ENCODE measurements around the gene CERT1.
"Not testable (repeated sequence)": the region's sequence is repeated elsewhere in the genome, so short reads cannot be mapped to it uniquely, and the experiment has no call there.

The CERT1 gene

DNA sequence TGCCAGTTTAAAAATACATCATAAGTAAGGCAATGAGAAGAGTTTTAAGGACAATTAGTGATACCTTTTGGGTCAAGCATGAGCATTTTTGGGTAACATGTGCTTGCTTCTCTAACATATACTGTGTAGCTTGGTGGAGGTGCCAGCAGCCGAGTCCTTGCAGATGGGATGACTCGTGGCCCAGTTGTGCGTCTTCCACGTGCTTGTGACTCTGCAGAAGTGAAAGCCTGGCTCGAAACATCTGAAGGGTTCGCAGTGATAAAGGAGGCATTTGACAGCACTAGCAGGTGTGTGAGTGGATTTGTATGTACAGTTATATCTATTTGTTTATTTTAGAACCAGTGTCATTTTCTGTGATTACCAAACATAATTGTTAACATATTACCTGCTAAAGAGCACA, 156.2 kb downstream of the CERT1 start:
- DNase-seq (ENCODE audit: low read depth in 4 of 4, low spot score in 1 of 4), result no peak

DNA sequence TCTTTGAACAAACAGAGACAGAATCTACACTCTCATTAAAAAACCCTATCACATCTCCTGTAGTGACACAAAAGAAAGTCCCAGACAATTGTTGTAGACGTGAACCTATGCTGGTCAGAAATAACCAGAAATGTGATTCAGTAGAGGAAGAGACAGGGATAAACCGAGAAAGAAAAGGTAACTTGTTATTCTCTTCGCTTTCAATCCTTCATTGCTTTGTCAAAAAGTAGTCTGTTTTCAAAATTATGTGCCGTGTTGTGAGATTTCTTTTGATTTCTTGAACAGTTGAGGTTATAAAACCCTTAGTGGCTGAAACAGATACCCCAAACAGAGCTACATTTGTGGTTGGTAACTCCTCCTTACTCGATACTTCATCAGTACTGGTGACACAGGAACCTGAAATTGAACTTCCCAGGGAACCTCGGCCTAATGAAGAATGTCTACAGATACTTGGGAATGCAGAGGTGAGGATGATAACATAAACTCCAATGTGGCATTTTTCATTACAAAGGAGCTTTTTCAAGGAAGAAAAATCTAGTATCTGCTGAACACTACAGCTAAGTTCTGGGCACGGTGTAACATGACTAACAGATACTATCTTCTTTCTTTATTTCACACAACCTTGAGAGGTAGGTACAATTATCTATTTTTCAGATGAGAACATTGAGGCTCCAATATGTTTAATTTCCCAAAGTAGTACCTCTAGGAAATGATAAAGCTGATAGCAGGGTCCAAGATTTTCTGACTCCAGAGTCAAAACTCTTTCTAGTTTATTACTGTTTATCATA, 160.1 kb downstream of the CERT1 start:
- no peak for DNase-seq (ENCODE audit: low read depth in 4 of 4, low spot score in 1 of 4)

DNA sequence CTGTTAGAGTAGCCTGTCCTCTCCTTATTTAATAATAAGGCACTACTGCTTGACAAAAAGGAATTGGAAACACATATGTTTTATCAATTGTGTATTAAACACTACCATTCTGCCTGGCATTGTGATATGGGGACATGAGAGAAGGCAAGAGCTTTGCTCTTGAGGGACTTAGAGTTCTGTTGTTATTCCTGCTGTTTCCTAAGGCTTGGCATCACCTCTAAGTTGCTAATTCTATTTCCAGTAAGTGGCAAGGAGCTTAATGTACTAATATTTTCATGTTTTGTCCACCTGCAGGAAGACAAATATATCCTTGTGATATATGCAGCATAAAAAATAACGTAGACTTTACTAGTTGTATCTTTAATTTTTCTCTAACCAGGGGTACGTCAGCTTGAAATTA, 161.8 kb downstream of the CERT1 start:
- DNase-seq (ENCODE audit: low read depth in 4 of 4, low spot score in 1 of 4), result no peak

DNA sequence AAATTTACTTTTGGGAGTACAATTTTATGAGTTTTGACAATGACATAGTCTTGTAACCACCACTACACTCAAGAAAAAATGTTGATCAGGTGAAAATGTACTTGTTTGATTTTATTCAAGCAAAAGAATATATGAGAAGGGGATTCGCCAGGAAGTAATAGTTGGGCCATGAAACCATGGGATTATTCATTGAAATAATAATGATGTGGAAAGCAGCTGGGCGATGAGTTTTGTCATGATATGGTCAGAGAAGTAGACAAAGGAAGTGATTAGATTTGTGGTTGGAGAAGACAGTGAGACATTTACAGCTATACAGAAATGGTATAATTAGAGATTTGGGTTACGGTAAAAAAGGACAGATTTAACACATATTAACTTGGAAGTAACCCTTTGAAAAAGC, 163.2 kb downstream of the CERT1 start:
- no peak for DNase-seq (ENCODE audit: low read depth in 4 of 4, low spot score in 1 of 4)

DNA sequence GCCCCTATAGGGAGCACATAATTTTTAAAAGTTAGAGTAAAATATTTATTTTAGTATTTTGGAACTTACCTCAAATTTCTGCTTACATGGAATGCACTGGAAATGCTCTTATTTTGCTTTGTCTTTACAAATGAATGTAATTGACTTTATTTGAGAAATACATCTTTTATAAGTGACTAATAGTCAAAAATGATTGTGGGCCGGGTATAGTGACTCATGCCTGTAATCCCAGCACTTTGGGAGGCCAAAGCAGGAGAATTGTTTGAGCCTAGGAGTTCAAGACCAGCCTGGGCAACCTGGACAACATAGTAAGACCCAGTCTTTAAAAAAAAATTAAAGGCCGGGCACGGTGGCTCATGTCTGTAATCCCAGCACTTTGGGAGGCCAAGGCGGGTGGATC, 168.6 kb downstream of the CERT1 start:
- no peak for DNase-seq (ENCODE audit: low read depth in 4 of 4, low spot score in 1 of 4)

DNA sequence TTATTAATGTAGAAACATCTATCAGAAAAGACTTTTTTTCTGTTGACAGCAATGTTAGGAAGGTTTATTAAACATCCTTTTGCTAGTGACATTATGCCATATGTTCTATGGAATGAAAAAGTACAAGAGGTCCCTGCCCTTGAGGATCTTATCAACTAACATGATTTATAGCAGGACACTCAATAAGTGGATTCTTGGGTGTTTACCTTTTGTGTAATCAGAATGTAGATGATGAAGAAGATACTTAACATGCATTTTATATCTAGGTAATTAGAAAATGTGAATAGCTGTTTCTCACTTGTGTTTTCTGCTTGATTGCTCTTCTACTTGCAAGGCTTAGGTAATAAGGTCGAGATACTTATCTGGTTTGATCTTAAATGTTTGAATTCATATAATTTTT, 169.5 kb downstream of the CERT1 start:
- no peak for DNase-seq (ENCODE audit: low read depth in 4 of 4, low spot score in 1 of 4)

DNA sequence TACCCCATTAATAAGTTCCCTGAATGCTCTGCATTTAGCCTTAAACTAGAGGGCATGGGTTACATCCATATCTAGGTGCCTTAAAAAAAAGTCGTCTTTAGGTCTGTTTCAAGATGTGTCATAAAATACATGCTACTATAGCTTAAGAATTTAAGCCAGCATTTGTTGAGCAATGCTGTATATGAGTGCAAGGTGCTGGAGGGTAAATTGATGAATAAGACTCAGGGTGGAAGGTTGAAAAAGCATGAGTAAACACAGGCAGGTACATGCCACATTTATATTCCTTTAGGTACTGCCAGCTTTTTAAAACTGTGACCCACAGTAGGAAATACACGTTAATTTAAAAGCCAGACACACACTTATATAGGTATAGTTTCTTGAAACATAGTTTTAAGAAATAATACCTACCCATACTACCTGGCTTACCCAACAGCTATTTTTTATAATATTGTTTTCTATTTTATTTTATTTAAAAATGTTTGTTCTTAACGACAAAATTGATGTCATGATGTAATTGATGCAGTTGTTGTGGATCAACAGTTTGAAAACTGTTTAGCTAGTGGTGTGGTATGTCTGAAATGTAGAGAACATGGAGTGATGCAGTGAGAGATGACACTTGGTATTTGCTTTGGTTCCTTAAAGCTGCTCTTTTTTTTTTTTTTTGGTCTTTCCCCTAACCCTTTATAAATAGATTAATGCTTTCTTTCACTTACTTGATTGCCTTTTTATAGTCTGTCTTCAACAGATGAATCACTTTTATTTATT, 170.5 kb downstream of the CERT1 start:
- no peak for DNase-seq (ENCODE audit: low read depth in 4 of 4, low spot score in 1 of 4)

DNA sequence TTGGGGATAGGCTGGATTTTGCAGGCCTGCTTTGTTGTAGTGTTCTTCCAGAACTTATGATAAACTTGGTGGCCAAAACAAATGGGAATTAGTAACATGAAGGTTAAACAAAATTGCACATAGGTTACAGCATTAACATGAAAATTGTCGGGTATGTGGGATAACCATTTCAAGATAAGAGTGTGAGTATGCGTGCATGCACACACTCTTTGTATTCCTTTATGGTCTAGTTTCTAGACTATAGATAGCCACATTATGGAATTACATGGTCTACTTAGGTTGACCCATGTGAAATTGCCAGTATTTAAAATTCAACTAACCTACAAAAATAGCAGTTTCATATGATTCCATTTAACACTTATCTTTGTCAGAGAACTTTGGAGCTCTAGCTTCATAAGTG, 173.0 kb downstream of the CERT1 start:
- no peak for DNase-seq (ENCODE audit: low read depth in 4 of 4, low spot score in 1 of 4)

DNA sequence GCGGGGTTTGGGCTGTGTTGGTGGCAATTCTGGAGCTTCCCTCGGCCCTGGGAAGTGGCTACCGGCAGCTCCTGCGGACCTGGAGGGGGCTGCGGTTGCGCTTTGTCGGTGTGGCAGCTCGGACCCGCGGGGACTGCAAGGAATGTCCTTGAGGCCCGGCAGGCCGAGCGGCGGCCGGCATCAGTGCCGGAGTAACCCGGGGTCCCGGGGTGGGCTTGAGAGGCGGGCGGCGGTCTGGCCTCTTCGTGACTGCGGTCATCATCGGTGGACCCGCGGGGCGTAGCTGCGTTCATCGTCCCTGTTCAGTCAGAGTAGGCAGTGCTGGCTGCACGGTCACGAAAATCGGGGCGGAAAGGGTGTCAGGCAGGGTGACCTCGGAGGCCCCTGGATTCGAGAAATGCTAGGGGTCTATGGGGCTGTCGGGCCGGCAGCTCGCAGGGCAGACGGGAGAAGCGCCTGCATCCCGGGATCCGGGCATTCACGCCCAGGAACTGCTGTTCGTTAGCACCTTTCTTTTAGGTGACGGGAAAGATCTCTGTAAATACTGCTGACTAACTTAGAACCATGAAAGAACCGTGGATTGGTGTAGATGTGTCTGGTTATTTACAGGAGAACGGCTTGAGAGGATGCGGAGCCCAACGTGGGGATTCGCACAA, 173.9 kb downstream of the CERT1 start:
- DNase-seq (ENCODE audit: low read depth in 4 of 4, low spot score in 1 of 4), result peak; percentile 3 to 22 (median 15)

DNA sequence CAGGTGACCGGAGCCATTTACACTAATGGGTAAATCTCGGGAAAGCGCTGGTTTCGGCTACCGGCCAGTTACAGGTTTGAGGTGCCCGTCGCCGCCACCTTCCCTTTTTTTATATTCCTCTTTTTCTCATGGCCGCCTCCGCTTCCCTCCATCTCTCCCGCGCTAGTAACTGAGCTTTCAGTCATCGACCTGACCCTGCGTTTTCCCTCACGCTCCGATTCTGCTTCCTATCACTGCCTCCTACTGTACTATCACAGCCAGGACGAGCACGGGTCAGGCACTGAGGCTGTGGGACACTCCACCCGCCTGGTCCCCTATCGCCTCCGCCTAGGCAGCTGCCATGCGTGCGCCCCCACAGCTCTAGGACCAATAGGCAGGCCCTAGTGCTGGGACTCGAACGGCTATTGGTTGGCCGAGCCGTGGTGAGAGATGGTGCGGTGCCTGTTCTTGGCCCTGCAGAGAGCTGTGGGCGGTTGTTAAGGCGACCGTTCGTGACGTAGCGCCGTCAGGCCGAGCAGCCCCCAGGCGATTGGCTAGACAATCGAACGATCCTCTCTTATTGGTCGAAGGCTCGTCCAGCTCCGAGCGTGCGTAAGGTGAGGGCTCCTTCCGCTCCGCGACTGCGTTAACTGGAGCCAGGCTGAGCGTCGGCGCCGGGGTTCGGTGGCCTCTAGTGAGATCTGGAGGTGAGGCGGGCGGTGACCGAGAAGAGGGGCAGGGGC, 174.7 kb downstream of the CERT1 start, which contains the start of gene HMGCR:
Gene HMGCR, plus strand, starts transcription at position 606 of the 722 bp plus-strand sequence. CDS start 5,386 bp downstream, outside the sequence.
- DNase-seq (ENCODE audit: low read depth in 4 of 4, low spot score in 1 of 4), result peak; percentile 91 to 96 (median 96)

DNA sequence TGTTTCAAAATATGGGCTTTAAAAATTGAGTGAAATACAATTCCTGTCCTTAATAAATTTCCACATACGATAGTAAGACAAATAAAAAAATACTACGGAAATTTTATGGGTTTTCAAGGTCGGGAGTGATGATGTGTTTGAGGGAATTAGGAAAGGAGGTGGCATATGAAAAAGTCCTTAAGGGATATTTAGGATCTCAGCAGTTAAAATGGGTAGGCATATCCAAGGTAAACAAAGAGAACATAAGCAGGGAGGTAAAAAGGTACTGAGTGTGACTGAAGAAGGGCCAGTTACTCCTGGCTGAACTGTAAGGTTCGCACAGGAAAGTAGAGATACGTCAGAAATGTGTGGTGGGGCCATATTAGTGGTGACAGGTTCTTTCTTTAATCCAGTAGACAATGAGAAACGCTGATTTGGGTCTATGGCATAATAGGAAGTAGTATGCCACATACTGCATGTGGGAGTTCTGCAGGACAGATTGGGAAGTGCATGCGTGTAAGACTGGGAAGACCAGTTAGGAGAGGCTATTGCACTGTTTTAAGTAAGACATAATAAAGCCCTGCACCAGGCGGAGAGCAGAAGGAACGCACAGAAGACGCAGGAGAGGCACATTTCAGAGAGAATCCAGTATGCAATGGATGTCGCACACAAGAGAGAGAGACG, 175.3 kb downstream of the CERT1 start:
- peak in 1 of 4 experiments; percentile 1 for DNase-seq (ENCODE audit: low read depth in 4 of 4, low spot score in 1 of 4)

DNA sequence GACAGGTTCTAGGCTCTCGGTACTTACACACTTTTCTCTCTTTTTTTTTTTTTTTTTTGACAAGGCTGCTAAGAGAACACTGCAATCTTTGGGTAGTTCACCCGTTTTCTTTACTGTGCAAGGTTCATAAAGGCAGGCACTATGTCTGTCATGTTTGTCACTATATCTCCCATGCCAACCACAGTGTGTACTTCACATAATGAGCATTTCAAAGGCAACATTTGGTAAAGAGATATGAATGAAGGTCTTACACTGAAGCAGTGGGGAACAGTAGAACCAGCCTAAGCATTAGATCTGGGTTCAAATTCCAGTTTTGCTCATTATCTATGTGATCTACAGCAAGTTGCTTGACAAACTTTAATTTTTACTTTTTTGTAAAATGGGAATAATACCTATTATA, 175.9 kb downstream of the CERT1 start:
- DNase-seq (ENCODE audit: low read depth in 4 of 4, low spot score in 1 of 4), result no peak

DNA sequence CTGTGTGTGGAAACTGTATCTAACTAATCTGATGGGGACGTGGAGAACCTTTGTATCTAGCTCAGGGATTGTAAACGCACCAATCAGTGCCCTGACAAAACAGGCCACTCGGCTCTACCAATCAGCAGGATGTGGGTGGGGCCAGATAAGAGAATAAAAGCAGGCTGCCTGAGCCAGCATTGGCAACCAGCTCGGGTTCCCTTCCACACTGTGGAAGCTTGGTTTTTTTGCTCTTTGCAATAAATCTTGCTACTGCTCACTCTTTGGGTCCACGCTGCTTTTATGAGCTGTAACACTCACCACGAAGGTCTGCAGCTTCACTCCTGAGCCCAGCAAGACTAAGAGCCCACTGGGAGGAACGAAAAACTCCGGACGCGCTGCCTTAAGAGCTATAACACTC, 177.0 kb downstream of the CERT1 start:
- DNase-seq (ENCODE audit: low read depth in 4 of 4, low spot score in 1 of 4), result not testable (repeated sequence)

DNA sequence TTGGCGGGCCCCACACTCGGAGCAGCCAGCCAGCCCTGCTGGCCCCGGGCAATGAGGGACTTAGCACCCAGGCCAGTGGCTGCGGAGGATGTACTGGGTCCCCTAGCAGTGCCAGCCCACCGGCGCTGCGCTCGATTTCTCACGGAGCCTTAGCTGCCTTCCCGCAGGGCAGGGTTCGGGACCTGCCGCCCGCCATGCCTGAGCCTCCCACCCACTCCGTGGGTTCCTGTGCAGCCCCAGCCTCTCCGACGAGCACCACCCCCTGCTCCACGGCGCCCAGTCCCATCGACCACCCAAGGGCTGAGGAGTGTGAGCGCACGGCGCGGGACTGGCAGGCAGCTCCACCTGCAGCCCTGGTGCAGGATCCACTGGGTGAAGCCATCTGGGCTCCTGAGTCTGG, 177.7 kb downstream of the CERT1 start:
- not testable (repeated sequence) for DNase-seq (ENCODE audit: low read depth in 4 of 4, low spot score in 1 of 4)

DNA sequence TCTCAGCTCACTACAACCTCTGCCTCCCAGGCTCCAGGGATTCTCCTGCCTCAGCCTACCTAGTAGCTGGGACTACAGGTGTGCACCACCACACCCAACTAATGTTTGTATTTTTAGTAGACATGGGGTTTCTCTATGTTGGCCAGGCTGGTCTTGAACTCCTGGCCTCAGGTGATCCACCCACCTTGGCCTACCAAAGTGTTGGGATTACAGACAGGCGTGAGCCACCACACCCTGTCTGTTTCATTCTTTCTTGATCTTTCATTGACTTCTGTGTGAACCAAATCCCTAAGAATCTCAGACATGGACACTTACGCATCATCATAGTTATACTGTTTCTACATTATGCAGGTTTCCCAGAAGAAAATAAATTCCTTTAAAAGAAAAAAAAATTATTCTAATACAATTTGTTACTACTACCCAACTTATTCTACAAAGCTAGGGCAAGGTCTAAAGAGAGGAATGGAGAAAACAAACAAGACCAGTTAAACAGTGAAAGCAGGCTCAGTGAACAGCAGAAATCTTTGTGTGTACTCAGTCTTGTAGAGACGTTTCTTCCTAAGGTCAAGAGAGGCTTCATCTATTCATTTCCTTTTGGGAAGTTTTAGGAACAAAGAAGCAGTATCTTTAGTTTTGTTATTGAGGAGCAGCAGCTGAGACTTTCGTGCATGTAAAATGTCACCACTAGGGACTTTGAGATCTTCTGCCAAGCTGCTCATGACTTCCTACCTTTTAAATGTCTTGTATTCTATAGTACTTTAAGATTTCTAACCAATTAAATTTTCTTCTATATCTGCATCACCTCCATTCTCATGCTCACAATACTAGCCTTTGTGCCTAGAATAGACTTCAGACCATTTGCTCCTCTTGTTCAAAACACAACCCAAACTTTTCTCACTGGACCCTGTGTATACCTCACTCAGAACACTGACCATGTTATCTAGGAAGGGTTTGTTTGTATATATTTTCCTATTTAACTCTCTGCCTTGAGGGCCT, 180.0 kb downstream of the CERT1 start:
- no peak for DNase-seq (ENCODE audit: low read depth in 4 of 4, low spot score in 1 of 4)

DNA sequence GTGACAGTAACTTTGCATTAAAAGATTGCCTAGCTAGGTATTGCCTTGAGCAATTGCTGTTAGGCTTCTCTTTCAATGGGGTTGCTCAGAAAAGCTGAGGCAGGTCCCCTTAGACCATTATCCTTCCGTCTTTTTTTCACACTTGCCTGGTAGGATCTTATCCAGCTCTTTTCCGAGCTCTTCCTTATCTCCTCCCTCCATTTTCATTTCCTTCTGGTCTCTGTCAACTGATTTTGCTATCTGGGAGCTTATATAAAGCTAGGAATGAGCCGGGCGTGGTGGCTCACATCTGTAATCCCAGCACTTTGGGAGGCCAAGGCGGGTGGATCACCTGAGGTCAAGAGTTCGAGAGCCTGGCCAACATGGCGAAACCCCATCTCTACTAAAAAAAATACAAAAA, 181.0 kb downstream of the CERT1 start:
- no peak for DNase-seq (ENCODE audit: low read depth in 4 of 4, low spot score in 1 of 4)

Data from stimulated activated CD4-positive, alpha-beta T cell treated with anti-CD3 and anti-CD28 coated beads, Interleukin-1b, Interleukin-23, amount 100 ng/mL, for 24 hours (primary cell).